ENCODE measurements around the gene TRPT1.
A peak's percentile ranks its signal among the peaks of the same experiment; 100 is the strongest.

The TRPT1 gene

GRCh38 chr11:64224891-64225607 is 937 bp downstream of the TRPT1 start:
- Histone ChIP-seq H3K4me1 (ENCODE audit: insufficient read depth, insufficient read length) (peaks cover 33% of the 10 kb centered on the region), H3K27me3 (ENCODE audit: insufficient read depth, insufficient read length) (no peaks in the 10 kb centered on the region), H3K4me3 (ENCODE audit: insufficient read length, low read depth) (peak overlapping the region; percentile 92), H3K9ac (ENCODE audit: insufficient read length, low read depth) (peak overlapping the region; percentile 94), H3K9me3 (ENCODE audit: insufficient read depth, low read length) (no peaks in the 10 kb centered on the region), H3K36me3 (ENCODE audit: insufficient read depth, insufficient read length, low read length) (peaks cover 43% of the 10 kb centered on the region)
- TF ChIP-seq SUZ12 (IDR thresholded peaks at IDR 0.05; ENCODE audit: extremely low read depth, insufficient read depth, insufficient read length) (no peak), ZNF274 (IDR thresholded peaks at IDR 0.05; ENCODE audit: low read depth, low read length) (no peak), YY1 (IDR thresholded peaks at IDR 0.05; ENCODE audit: insufficient read depth, insufficient read length) (no peak)
- no peak for DNase-seq (ENCODE audit: low read depth, low spot score)

GRCh38 chr11:64224151-64224890 is 1.7 kb downstream of the TRPT1 start:
- Histone ChIP-seq H3K9ac (ENCODE audit: insufficient read length, low read depth) (peak overlapping the region; percentile 28), H3K4me1 (ENCODE audit: insufficient read depth, insufficient read length) (peaks cover 29% of the 10 kb centered on the region), H3K9me3 (ENCODE audit: insufficient read depth, low read length) (no peaks in the 10 kb centered on the region), H3K4me3 (ENCODE audit: insufficient read length, low read depth) (no peak overlapping the region), H3K36me3 (ENCODE audit: insufficient read depth, insufficient read length, low read length) (peaks cover 49% of the 10 kb centered on the region), H3K27me3 (ENCODE audit: insufficient read depth, insufficient read length) (no peaks in the 10 kb centered on the region)
- TF ChIP-seq SUZ12 (IDR thresholded peaks at IDR 0.05; ENCODE audit: extremely low read depth, insufficient read depth, insufficient read length) (no peak), YY1 (IDR thresholded peaks at IDR 0.05; ENCODE audit: insufficient read depth, insufficient read length) (no peak), ZNF274 (IDR thresholded peaks at IDR 0.05; ENCODE audit: low read depth, low read length) (no peak)
- DNase-seq (ENCODE audit: low read depth, low spot score), result no peak

DNA sequence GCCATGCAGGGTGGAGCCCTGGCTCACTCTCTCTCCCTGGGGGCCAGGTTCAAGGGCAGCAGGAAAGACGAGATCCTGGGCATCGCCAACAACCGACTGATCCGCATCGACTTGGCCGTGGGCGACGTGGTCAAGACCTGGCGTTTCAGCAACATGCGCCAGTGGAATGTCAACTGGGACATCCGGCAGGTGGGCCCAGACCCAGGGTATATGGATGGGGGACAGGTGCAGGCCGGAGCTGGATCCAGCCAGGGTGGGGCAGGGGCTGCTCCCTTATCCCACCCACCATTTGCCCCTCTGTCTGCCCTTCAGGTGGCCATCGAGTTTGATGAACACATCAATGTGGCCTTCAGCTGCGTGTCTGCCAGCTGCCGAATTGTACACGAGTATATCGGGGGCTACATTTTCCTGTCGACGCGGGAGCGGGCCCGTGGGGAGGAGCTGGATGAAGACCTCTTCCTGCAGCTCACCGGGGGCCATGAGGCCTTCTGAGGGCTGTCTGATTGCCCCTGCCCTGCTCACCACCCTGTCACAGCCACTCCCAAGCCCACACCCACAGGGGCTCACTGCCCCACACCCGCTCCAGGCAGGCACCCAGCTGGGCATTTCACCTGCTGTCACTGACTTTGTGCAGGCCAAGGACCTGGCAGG is 2.9 kb downstream of the TRPT1 start:
- peaks cover 54% of the 10 kb centered on the region for H3K36me3 ChIP-seq (ENCODE audit: insufficient read depth, insufficient read length, low read length)
- TF ChIP-seq ZNF274 (IDR thresholded peaks at IDR 0.05; ENCODE audit: low read depth, low read length) (no peak), YY1 (IDR thresholded peaks at IDR 0.05; ENCODE audit: insufficient read depth, insufficient read length) (no peak), SUZ12 (IDR thresholded peaks at IDR 0.05; ENCODE audit: extremely low read depth, insufficient read depth, insufficient read length) (no peak)

DNA sequence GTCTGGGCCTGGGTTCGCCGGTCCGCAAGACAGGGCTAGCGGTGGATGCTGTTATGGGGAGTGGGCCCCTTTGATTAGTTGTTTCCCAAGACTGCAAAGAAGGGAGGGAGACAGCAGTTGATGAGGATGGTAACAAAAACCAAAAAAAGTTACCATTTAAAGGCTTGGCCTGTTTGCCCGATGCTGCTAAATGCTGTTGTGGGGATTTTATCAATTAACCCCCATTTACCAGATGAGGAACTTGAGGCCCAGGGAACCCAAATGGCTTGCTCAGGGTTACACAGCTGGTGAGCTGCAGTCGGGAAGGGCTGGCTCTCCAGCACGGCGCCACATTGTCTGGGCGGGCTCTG is 3.4 kb downstream of the TRPT1 start:
- Histone ChIP-seq H3K4me1 (ENCODE audit: insufficient read depth, insufficient read length) (peaks cover 26% of the 10 kb centered on the region), H3K9me3 (ENCODE audit: insufficient read depth, low read length) (no peaks in the 10 kb centered on the region), H3K27me3 (ENCODE audit: insufficient read depth, insufficient read length) (no peaks in the 10 kb centered on the region), H3K9ac (ENCODE audit: insufficient read length, low read depth) (no peak overlapping the region), H3K4me3 (ENCODE audit: insufficient read length, low read depth) (no peak overlapping the region), H3K36me3 (ENCODE audit: insufficient read depth, insufficient read length, low read length) (peaks cover 54% of the 10 kb centered on the region)
- no peak for TF ChIP-seq ZNF274 (IDR thresholded peaks at IDR 0.05; ENCODE audit: low read depth, low read length)
- no peak for TF ChIP-seq SUZ12 (IDR thresholded peaks at IDR 0.05; ENCODE audit: extremely low read depth, insufficient read depth, insufficient read length)
- no peak for TF ChIP-seq YY1 (IDR thresholded peaks at IDR 0.05; ENCODE audit: insufficient read depth, insufficient read length)
- no peak for DNase-seq (ENCODE audit: low read depth, low spot score)

More for the DNA sequence above, 2.9 kb downstream of the TRPT1 start:
- H3K4me1 ChIP-seq (ENCODE audit: insufficient read depth, insufficient read length), result peaks cover 26% of the 10 kb centered on the region
- no peak for DNase-seq (ENCODE audit: low read depth, low spot score)
- no peaks in the 10 kb centered on the region for H3K27me3 ChIP-seq (ENCODE audit: insufficient read depth, insufficient read length)
- H3K9me3 ChIP-seq (ENCODE audit: insufficient read depth, low read length), result no peaks in the 10 kb centered on the region
- no peak overlapping the region for H3K9ac ChIP-seq (ENCODE audit: insufficient read length, low read depth)
- H3K4me3 ChIP-seq (ENCODE audit: insufficient read length, low read depth), result no peak overlapping the region

GRCh38 chr11:64220798-64221197 is 5.2 kb downstream of the TRPT1 start:
- peaks cover 15% of the 10 kb centered on the region for H3K4me1 ChIP-seq (ENCODE audit: insufficient read depth, insufficient read length)

DNA sequence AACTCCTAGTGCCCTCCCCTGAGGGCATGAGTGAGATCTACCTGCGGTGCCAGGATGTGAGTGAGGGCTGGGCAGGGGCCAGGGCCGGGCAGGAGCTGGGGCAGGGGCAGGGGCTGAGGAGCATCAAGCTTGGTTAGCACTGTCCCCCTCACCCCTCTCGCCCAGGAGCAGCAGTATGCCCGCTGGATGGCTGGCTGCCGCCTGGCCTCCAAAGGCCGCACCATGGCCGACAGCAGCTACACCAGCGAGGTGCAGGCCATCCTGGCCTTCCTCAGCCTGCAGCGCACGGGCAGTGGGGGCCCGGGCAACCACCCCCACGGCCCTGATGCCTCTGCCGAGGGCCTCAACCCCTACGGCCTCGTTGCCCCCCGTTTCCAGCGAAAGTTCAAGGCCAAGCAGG is 5.7 kb downstream of the TRPT1 start:
- H3K27me3 ChIP-seq (ENCODE audit: insufficient read depth, insufficient read length), result no peaks in the 10 kb centered on the region
- H3K4me3 ChIP-seq (ENCODE audit: insufficient read length, low read depth), result no peak overlapping the region
- peaks cover 10% of the 10 kb centered on the region for H3K4me1 ChIP-seq (ENCODE audit: insufficient read depth, insufficient read length)
- TF ChIP-seq SUZ12 (IDR thresholded peaks at IDR 0.05; ENCODE audit: extremely low read depth, insufficient read depth, insufficient read length), result no peak
- no peak for TF ChIP-seq YY1 (IDR thresholded peaks at IDR 0.05; ENCODE audit: insufficient read depth, insufficient read length)
- no peak for TF ChIP-seq ZNF274 (IDR thresholded peaks at IDR 0.05; ENCODE audit: low read depth, low read length)
- H3K9me3 ChIP-seq (ENCODE audit: insufficient read depth, low read length), result no peaks in the 10 kb centered on the region
- DNase-seq (ENCODE audit: low read depth, low spot score), result no peak
- peaks cover 56% of the 10 kb centered on the region for H3K36me3 ChIP-seq (ENCODE audit: insufficient read depth, insufficient read length, low read length)
- H3K9ac ChIP-seq (ENCODE audit: insufficient read length, low read depth), result no peak overlapping the region

More at GRCh38 chr11:64220798-64221197, 5.2 kb downstream of the TRPT1 start:
- Histone ChIP-seq H3K9me3 (ENCODE audit: insufficient read depth, low read length) (no peaks in the 10 kb centered on the region), H3K27me3 (ENCODE audit: insufficient read depth, insufficient read length) (no peaks in the 10 kb centered on the region), H3K9ac (ENCODE audit: insufficient read length, low read depth) (peak overlapping the region; percentile 4), H3K36me3 (ENCODE audit: insufficient read depth, insufficient read length, low read length) (peaks cover 54% of the 10 kb centered on the region), H3K4me3 (ENCODE audit: insufficient read length, low read depth) (no peak overlapping the region)
- no peak for DNase-seq (ENCODE audit: low read depth, low spot score)
- TF ChIP-seq YY1 (IDR thresholded peaks at IDR 0.05; ENCODE audit: insufficient read depth, insufficient read length) (no peak), ZNF274 (IDR thresholded peaks at IDR 0.05; ENCODE audit: low read depth, low read length) (no peak), SUZ12 (IDR thresholded peaks at IDR 0.05; ENCODE audit: extremely low read depth, insufficient read depth, insufficient read length) (no peak)

DNA sequence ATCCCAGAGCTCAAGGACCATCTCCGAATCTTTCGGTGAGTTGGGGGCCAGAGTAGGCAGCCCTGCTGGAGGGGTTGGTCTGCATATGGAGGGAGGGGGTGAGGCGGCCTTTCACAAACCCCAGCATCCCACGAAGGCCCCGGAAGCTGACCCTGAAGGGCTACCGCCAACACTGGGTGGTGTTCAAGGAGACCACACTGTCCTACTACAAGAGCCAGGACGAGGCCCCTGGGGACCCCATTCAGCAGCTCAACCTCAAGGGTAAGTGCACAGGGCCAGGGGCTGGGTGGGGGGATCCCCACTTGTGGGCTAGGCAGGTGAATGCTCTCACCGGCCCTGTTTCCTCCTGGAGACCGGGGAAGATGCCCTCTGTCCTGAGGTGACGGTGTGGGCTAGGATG is 6.2 kb downstream of the TRPT1 start:
- no peaks in the 10 kb centered on the region for H3K27me3 ChIP-seq (ENCODE audit: insufficient read depth, insufficient read length)
- H3K36me3 ChIP-seq (ENCODE audit: insufficient read depth, insufficient read length, low read length), result peaks cover 52% of the 10 kb centered on the region
- peaks cover 7% of the 10 kb centered on the region for H3K4me1 ChIP-seq (ENCODE audit: insufficient read depth, insufficient read length)
- TF ChIP-seq SUZ12 (IDR thresholded peaks at IDR 0.05; ENCODE audit: extremely low read depth, insufficient read depth, insufficient read length) (no peak), YY1 (IDR thresholded peaks at IDR 0.05; ENCODE audit: insufficient read depth, insufficient read length) (no peak), ZNF274 (IDR thresholded peaks at IDR 0.05; ENCODE audit: low read depth, low read length) (no peak)
- H3K9me3 ChIP-seq (ENCODE audit: insufficient read depth, low read length), result no peaks in the 10 kb centered on the region
- no peak overlapping the region for H3K9ac ChIP-seq (ENCODE audit: insufficient read length, low read depth)
- DNase-seq (ENCODE audit: low read depth, low spot score), result no peak
- H3K4me3 ChIP-seq (ENCODE audit: insufficient read length, low read depth), result no peak overlapping the region

Data from NT2/D1 (cell line).